ENCODE results near the gene CLDN5.

- TF ChIP-seq REST (IDR thresholded peaks at IDR 0.05; ENCODE audit: insufficient read depth in 1 of 2, low read depth in 2 of 2, low read length in 2 of 2) (no peak), POLR2AphosphoS5 (IDR thresholded peaks at IDR 0.05; ENCODE audit: low read depth, low read length) (no peak), SIN3A (IDR thresholded peaks at IDR 0.05; ENCODE audit: borderline replicate concordance, insufficient read depth, low read length) (no peak), TAF1 (IDR thresholded peaks at IDR 0.05; ENCODE audit: borderline replicate concordance, insufficient read depth, low read length) (no peak)
Measured at GRCh38 chr22:19494676-19495173, 29.5 kb downstream of the CLDN5 start.
